Measurements from ENCODE around the gene BCOR.

- TF ChIP-seq EZH2 (IDR thresholded peaks at IDR 0.05; ENCODE audit: borderline replicate concordance, low read depth, low read length, severe bottlenecking) (no peak), CTCF (IDR thresholded peaks at IDR 0.05; ENCODE audit: borderline replicate concordance, extremely low read depth, low read length, poor library complexity, severe bottlenecking) (no peak)
Measured at GRCh38 chrX:40039887-40040286, 57.9 kb downstream of the BCOR start.

All from DND-41 (cell line).